ENCODE results near the gene CGGBP1.
"Not testable (repeated sequence)": the region's sequence is repeated elsewhere in the genome, so short reads cannot be mapped to it uniquely, and the experiment has no call there.

CGGBP1 gene

DNA sequence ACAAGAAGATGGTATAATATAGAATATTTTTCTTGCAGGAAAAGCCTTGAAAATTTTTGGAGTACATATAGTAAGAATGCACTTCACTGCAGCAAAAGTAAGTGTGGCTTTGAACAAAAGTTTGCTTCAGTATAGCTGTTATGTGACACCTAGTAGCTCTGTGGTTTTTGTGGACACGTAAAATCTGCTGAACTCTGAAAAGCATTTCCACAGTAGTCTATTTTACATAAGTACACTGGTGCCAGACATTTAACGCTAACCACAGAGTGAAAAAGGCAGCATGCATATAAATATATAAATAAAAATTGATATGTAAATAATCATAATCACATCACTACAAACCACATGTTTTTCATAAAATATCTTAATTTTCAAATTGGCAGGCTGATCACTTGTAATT is 39.8 kb downstream of the CGGBP1 start:
- Histone ChIP-seq H3K79me2 (ENCODE audit: insufficient read depth, low read length) (no peaks in the 10 kb centered on the region), H3K9ac (ENCODE audit: low read length) (no peak overlapping the region), H3K27me3 (ENCODE audit: insufficient read depth, low read length) (no peaks in the 10 kb centered on the region), H3K4me2 (ENCODE audit: low read length) (no peak overlapping the region), H3K9me2 (ENCODE audit: low read depth, low read length) (no peaks in the 10 kb centered on the region), H3K36me3 (ENCODE audit: insufficient read depth, low read length) (no peaks in the 10 kb centered on the region), H3K4me1 (ENCODE audit: insufficient read depth, low read length, severe bottlenecking) (no peaks in the 10 kb centered on the region), H4K20me1 (ENCODE audit: insufficient read depth, low read length) (no peaks in the 10 kb centered on the region), H2AFZ (ENCODE audit: low read length) (no peak overlapping the region), H3K9me3 (ENCODE audit: low read length) (no peaks in the 10 kb centered on the region), H3K4me3 (ENCODE audit: low read depth, low read length, poor library complexity, severe bottlenecking) (no peak overlapping the region), H3F3A (ENCODE audit: insufficient read depth, low read length) (no peaks in the 10 kb centered on the region), H3K27ac (ENCODE audit: low read depth, low read length, poor library complexity, severe bottlenecking) (no peak overlapping the region)
- TF ChIP-seq, protein P1, sequence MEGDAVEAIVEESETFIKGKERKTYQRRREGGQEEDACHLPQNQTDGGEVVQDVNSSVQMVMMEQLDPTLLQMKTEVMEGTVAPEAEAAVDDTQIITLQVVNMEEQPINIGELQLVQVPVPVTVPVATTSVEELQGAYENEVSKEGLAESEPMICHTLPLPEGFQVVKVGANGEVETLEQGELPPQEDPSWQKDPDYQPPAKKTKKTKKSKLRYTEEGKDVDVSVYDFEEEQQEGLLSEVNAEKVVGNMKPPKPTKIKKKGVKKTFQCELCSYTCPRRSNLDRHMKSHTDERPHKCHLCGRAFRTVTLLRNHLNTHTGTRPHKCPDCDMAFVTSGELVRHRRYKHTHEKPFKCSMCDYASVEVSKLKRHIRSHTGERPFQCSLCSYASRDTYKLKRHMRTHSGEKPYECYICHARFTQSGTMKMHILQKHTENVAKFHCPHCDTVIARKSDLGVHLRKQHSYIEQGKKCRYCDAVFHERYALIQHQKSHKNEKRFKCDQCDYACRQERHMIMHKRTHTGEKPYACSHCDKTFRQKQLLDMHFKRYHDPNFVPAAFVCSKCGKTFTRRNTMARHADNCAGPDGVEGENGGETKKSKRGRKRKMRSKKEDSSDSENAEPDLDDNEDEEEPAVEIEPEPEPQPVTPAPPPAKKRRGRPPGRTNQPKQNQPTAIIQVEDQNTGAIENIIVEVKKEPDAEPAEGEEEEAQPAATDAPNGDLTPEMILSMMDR (IDR thresholded peaks at IDR 0.05; ENCODE audit: low read length) = no peak
- no peak for TF ChIP-seq EZH2 (IDR thresholded peaks at IDR 0.05; ENCODE audit: borderline replicate concordance, low read length)

DNA sequence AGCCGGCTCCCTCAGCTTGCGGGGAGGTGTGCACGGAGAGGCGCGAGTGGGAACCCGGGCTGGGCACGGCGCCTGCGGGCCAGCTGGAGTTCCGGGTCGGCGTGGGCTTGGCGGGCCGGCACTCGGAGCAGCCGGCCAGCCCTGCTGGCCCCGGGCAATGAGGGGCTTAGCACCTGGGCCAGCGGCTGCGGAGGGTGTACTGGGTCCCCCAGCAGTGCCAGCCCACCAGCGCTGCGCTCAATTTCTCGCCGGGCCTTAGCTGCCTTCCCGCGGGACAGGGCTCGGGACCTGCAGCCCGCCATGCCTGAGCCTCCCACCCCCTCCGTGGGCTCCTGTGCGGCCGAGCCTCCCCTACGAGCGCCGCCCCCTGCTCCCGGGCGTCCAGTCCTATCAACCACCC is 43.1 kb downstream of the CGGBP1 start:
- H3K4me3 ChIP-seq (ENCODE audit: low read depth, low read length, poor library complexity, severe bottlenecking); H3K9me2 ChIP-seq (ENCODE audit: low read depth, low read length); H3K9ac ChIP-seq (ENCODE audit: low read length); H3K79me2 ChIP-seq (ENCODE audit: insufficient read depth, low read length); H3K36me3 ChIP-seq (ENCODE audit: insufficient read depth, low read length); H4K20me1 ChIP-seq (ENCODE audit: insufficient read depth, low read length); H3K9me3 ChIP-seq (ENCODE audit: low read length); H3K4me2 ChIP-seq (ENCODE audit: low read length); H3K27me3 ChIP-seq (ENCODE audit: insufficient read depth, low read length); H2AFZ ChIP-seq (ENCODE audit: low read length); H3K4me1 ChIP-seq (ENCODE audit: insufficient read depth, low read length, severe bottlenecking); H3K27ac ChIP-seq (ENCODE audit: low read depth, low read length, poor library complexity, severe bottlenecking); H3F3A ChIP-seq (ENCODE audit: insufficient read depth, low read length): not testable (repeated sequence)

DNA sequence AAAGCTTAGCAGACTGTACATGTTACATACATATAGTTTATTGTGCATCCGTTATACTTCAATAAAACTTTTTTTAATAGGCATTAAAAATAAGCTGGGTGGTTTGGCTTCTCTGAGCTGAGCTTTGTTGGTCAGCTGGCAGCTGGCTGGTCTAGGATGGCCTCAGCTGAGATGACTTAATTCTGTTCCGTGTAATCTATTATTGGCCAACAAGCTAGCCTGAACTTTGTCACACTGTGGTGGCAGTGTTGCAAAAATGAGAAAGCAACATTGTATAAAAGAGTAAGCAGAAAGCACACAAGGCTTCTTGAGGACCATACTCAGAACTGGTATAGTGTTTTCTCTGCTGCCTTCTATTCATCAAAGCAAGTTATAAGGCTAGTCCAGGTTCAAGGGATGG is 45.2 kb downstream of the CGGBP1 start:
- Histone ChIP-seq H3K4me2 (ENCODE audit: low read length) (no peak overlapping the region), H3K4me1 (ENCODE audit: insufficient read depth, low read length, severe bottlenecking) (no peaks in the 10 kb centered on the region), H3K9me3 (ENCODE audit: low read length) (no peaks in the 10 kb centered on the region), H3K27me3 (ENCODE audit: insufficient read depth, low read length) (no peaks in the 10 kb centered on the region), H3K9ac (ENCODE audit: low read length) (no peak overlapping the region), H3F3A (ENCODE audit: insufficient read depth, low read length) (no peaks in the 10 kb centered on the region), H4K20me1 (ENCODE audit: insufficient read depth, low read length) (no peaks in the 10 kb centered on the region), H3K36me3 (ENCODE audit: insufficient read depth, low read length) (no peaks in the 10 kb centered on the region), H2AFZ (ENCODE audit: low read length) (no peak overlapping the region), H3K27ac (ENCODE audit: low read depth, low read length, poor library complexity, severe bottlenecking) (no peak overlapping the region), H3K4me3 (ENCODE audit: low read depth, low read length, poor library complexity, severe bottlenecking) (no peak overlapping the region), H3K79me2 (ENCODE audit: insufficient read depth, low read length) (no peaks in the 10 kb centered on the region), H3K9me2 (ENCODE audit: low read depth, low read length) (no peaks in the 10 kb centered on the region)
- TF ChIP-seq, protein P1 (IDR thresholded peaks at IDR 0.05; ENCODE audit: low read length) = no peak
- TF ChIP-seq EZH2 (IDR thresholded peaks at IDR 0.05; ENCODE audit: borderline replicate concordance, low read length) = no peak

DNA sequence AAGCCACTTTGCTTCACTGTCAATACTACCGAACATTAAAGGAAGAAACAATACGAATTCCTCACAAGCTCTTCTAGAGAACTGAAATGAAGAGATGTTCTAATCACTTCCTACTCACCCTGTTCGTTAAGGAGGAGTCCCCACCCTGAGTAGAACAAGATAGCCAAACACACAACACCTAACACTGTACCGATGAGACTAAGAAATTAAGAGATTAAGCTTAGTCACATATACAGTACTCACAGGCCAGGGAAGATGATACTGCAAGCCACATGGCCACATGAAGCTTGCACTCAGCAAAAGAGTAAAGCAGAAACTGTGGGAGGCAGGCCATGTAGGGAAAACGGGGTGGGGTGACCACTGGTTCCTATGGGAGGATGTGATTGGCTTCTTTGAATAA is 48.0 kb downstream of the CGGBP1 start:
- Histone ChIP-seq H3K79me2 (ENCODE audit: insufficient read depth, low read length) (no peaks in the 10 kb centered on the region), H3K4me2 (ENCODE audit: low read length) (no peak overlapping the region), H3K27me3 (ENCODE audit: insufficient read depth, low read length) (no peaks in the 10 kb centered on the region), H2AFZ (ENCODE audit: low read length) (no peak overlapping the region), H3K4me3 (ENCODE audit: low read depth, low read length, poor library complexity, severe bottlenecking) (no peak overlapping the region), H3K9me3 (ENCODE audit: low read length) (no peaks in the 10 kb centered on the region), H3K27ac (ENCODE audit: low read depth, low read length, poor library complexity, severe bottlenecking) (no peak overlapping the region), H3K4me1 (ENCODE audit: insufficient read depth, low read length, severe bottlenecking) (no peaks in the 10 kb centered on the region), H3K9ac (ENCODE audit: low read length) (no peak overlapping the region), H3K36me3 (ENCODE audit: insufficient read depth, low read length) (no peaks in the 10 kb centered on the region), H3F3A (ENCODE audit: insufficient read depth, low read length) (no peaks in the 10 kb centered on the region), H3K9me2 (ENCODE audit: low read depth, low read length) (no peaks in the 10 kb centered on the region), H4K20me1 (ENCODE audit: insufficient read depth, low read length) (no peaks in the 10 kb centered on the region)
- no peak for TF ChIP-seq EZH2 (IDR thresholded peaks at IDR 0.05; ENCODE audit: borderline replicate concordance, low read length)
- TF ChIP-seq, protein P1 (IDR thresholded peaks at IDR 0.05; ENCODE audit: low read length) = no peak
